GM12891 (cell line): Measurements from ENCODE around the gene SLC26A8.

Source experiments
- PAX5 ChIP-seq: IDR thresholded peaks from 2 replicates; pipeline ENCODE4 v1.6.1; 2011; ENCODE audit warnings: low read length, moderate library complexity, mild to moderate bottlenecking; ENCODE audit not compliant: insufficient read depth, severe bottlenecking
- POLR2A ChIP-seq: IDR thresholded peaks from 2 replicates; pipeline ENCODE4 v1.6.1; 2011; ENCODE audit warnings: low read depth, low read length, control low read depth
- POLR2AphosphoS5 ChIP-seq: IDR thresholded peaks from 2 replicates; pipeline ENCODE4 v1.6.1; 2011; ENCODE audit warnings: low read depth, low read length, control low read depth
- POU2F2 ChIP-seq: IDR thresholded peaks from 2 replicates; pipeline ENCODE4 v1.6.1; 2011; ENCODE audit warnings: low read depth, mild to moderate bottlenecking, control low read depth, low read length, moderate library complexity
- SPI1 ChIP-seq: IDR thresholded peaks from 2 replicates; pipeline ENCODE4 v1.6.1; 2011; ENCODE audit warnings: low read depth, low read length, control low read depth
- TAF1 ChIP-seq: IDR thresholded peaks from 2 replicates; pipeline ENCODE4 v1.6.1; 2011; ENCODE audit warnings: low read depth, low read length, control low read depth

GRCh38 chr6:36040958-36041357 is 16.5 kb upstream of the SLC26A8 start:
- TF ChIP-seq POLR2AphosphoS5 = no peak
- no peak for TF ChIP-seq TAF1
- no peak for TF ChIP-seq POLR2A
- TF ChIP-seq POU2F2 = no peak
- TF ChIP-seq PAX5 = no peak
- TF ChIP-seq SPI1 = no peak
